HG03439 (cell line): ENCODE measurements around the gene PTH2.
"Not testable (repeated sequence)": the region's sequence is repeated elsewhere in the genome, so short reads cannot be mapped to it uniquely, and the experiment has no call there.

ENCODE experiments used
- ATAC-seq: cut with Tn5 transposase; IDR thresholded peaks from one replicate; pipeline ENCODE4 v1.9.1; 2021; ENCODE audit warnings: mild to moderate bottlenecking, moderate library complexity; ENCODE audit not compliant: unreplicated experiment

The PTH2 gene

GRCh38 chr19:49423071-49423984, at the start of gene PTH2:
Gene PTH2 (minus strand): TSS chr19:49423441. CDS start chr19:49423339, 102 bp downstream.
- ATAC-seq = no peak

GRCh38 chr19:49472936-49473335, 49.7 kb upstream of the PTH2 start:
- ATAC-seq = no peak

GRCh38 chr19:49470615-49470978, 47.4 kb upstream of the PTH2 start:
- no peak for ATAC-seq

- peak; percentile 55 for ATAC-seq
These were observed 46.8 kb upstream of the PTH2 start for GRCh38 chr19:49469828-49470614.

- ATAC-seq = no peak
These were observed 45.7 kb upstream of the PTH2 start for GRCh38 chr19:49468746-49469447.

- ATAC-seq = no peak
These were observed 45.0 kb upstream of the PTH2 start for GRCh38 chr19:49468199-49468598.

- no peak for ATAC-seq
These were observed 42.1 kb upstream of the PTH2 start for GRCh38 chr19:49465371-49465770.

GRCh38 chr19:49463960-49464740, 40.9 kb upstream of the PTH2 start:
- ATAC-seq = no peak

- ATAC-seq = no peak
These were observed 39.3 kb upstream of the PTH2 start for GRCh38 chr19:49462492-49462891.

- no peak for ATAC-seq
These were observed 38.4 kb upstream of the PTH2 start for GRCh38 chr19:49461656-49462055.

- not testable (repeated sequence) for ATAC-seq
These were observed 37.9 kb upstream of the PTH2 start for GRCh38 chr19:49461130-49461529.

GRCh38 chr19:49459388-49459787, 36.1 kb upstream of the PTH2 start:
- ATAC-seq = no peak

- no peak for ATAC-seq
These were observed 35.3 kb upstream of the PTH2 start for GRCh38 chr19:49458567-49458903.

GRCh38 chr19:49456326-49456725, 33.1 kb upstream of the PTH2 start:
- ATAC-seq = no peak

GRCh38 chr19:49455773-49456172, 32.5 kb upstream of the PTH2 start:
- ATAC-seq = no peak

- no peak for ATAC-seq
These were observed 30.6 kb upstream of the PTH2 start for GRCh38 chr19:49453757-49454240.

- peak; percentile 86 for ATAC-seq
These were observed 29.9 kb upstream of the PTH2 start, which contains the start of gene ALDH16A1 for GRCh38 chr19:49453013-49453756. Gene ALDH16A1 (plus strand): TSS chr19:49453225. CDS start chr19:49453332, 107 bp downstream.

- peak; percentile 47 for ATAC-seq
These were observed 28.4 kb upstream of the PTH2 start, which contains the start of gene PIH1D1 for GRCh38 chr19:49451430-49452181. Gene PIH1D1 (minus strand): TSS chr19:49451814. CDS start chr19:49451574, 240 bp downstream.

GRCh38 chr19:49450405-49450804, 27.2 kb upstream of the PTH2 start:
- no peak for ATAC-seq
